GM12878 (cell line): ENCODE results near the gene AIF1. TPM values are rescaled to one million over a fixed set of nuclear protein-coding genes. Genes with fewer than 3 reads are reported as not detected.

Experiments used
- ATF2 ChIP-seq: IDR thresholded peaks from 2 replicates; pipeline ENCODE4 v1.6.1; 2012; ENCODE audit warnings: low read length, inconsistent platforms
- BCL3 ChIP-seq: IDR thresholded peaks from 2 replicates; pipeline ENCODE4 v1.6.1; 2011; ENCODE audit warnings: borderline replicate concordance, low read depth, mild to moderate bottlenecking, moderate library complexity, low read length; ENCODE audit not compliant: insufficient read depth, poor library complexity, severe bottlenecking
- BCLAF1 ChIP-seq: fragments of 450-650 bp; IDR thresholded peaks from 2 replicates; pipeline ENCODE4 v1.6.1; 2017; ENCODE audit warnings: antibody characterized with exemption, mild to moderate bottlenecking, moderate library complexity
- ELK1 ChIP-seq: IDR thresholded peaks from 2 replicates; pipeline ENCODE4 v1.6.1; 2012; ENCODE audit warnings: low read depth, low read length, improper control_type of control experiment
- HDAC6 ChIP-seq: fragments of 200-600 bp; sonication (generic); IDR thresholded peaks from one replicate; pipeline ENCODE4 v1.8.0; 2017; ENCODE audit warnings: antibody characterized with exemption; ENCODE audit not compliant: unreplicated experiment
- KLF5 ChIP-seq: fragments of 450-650 bp; IDR thresholded peaks from 2 replicates; pipeline ENCODE4 v1.6.1; 2014; ENCODE audit warnings: mild to moderate bottlenecking; ENCODE audit not compliant: partially characterized antibody
- MAX ChIP-seq: IDR thresholded peaks from 2 replicates; pipeline ENCODE4 v1.6.1; 2012; ENCODE audit warnings: low read depth, low read length, improper control_type of control experiment
- MEF2A ChIP-seq: IDR thresholded peaks from 2 replicates; pipeline ENCODE4 v1.6.1; 2011; ENCODE audit warnings: low read depth, mild to moderate bottlenecking, low read length, moderate library complexity; ENCODE audit not compliant: insufficient read depth
- MLLT1 ChIP-seq: fragments of 450-650 bp; IDR thresholded peaks from 2 replicates; pipeline ENCODE4 v1.6.1; 2016; ENCODE audit warnings: mild to moderate bottlenecking
- NR2C1 ChIP-seq: fragments of 450-650 bp; IDR thresholded peaks from 2 replicates; pipeline ENCODE4 v1.6.1; 2017; ENCODE audit warnings: antibody characterized with exemption, mild to moderate bottlenecking, moderate library complexity
- NRF1 ChIP-seq: conservative IDR thresholded peaks from 2 replicates; pipeline ENCODE4 v1.6.1; 2011; ENCODE audit warnings: mild to moderate bottlenecking, low read depth, low read length, improper control_type of control experiment
- POLR2AphosphoS2 ChIP-seq: IDR thresholded peaks from 2 replicates; pipeline ENCODE4 v1.6.1; 2011; ENCODE audit warnings: low read depth, mild to moderate bottlenecking, low read length, improper control_type of control experiment, moderate library complexity
- RB1 ChIP-seq: fragments of 450-650 bp; formaldehyde crosslinking; IDR thresholded peaks from 2 replicates; pipeline ENCODE4 v1.6.1; 2017; ENCODE audit warnings: mild to moderate bottlenecking, borderline replicate concordance
- RELB ChIP-seq: fragments of 450-650 bp; IDR thresholded peaks from 2 replicates; pipeline ENCODE4 v1.6.1; 2017; ENCODE audit warnings: low read depth, mild to moderate bottlenecking, moderate library complexity
- SP1 ChIP-seq: IDR thresholded peaks from one replicate; pipeline ENCODE4 v1.6.1; 2011; ENCODE audit warnings: low read depth, low read length
- TAF1 ChIP-seq: IDR thresholded peaks from 2 replicates; pipeline ENCODE4 v1.6.1; 2011; ENCODE audit warnings: mild to moderate bottlenecking, low read depth, low read length, borderline replicate concordance
- YBX1 ChIP-seq: fragments of 450-650 bp; IDR thresholded peaks from 2 replicates; pipeline ENCODE4 v1.6.1; 2016; ENCODE audit warnings: antibody characterized with exemption
- ZSCAN29 ChIP-seq: fragments of 450-650 bp; IDR thresholded peaks from 2 replicates; pipeline ENCODE4 v1.6.1; 2017; ENCODE audit warnings: mild to moderate bottlenecking, moderate library complexity
- polyA plus RNA-seq, 11 experiments: library from polyadenylated mRNA; depleted of rRNA in 4 of 11; unstranded in 6 of 11; stranded (reverse) in 5 of 11; fragments of >200 nt; fragmentation: Nextera tagmentation in 4 of 11; fragmentation: Illumina TruSeq in 1 of 11; extraction: Ambion mirVana in 4 of 11; extraction: Trizol in 1 of 11; gene quantifications; 1 replicate in 1 of 11; 2 replicates in 10 of 11; pipeline versions ENCODE4 v1.2.1 to v1.2.3, GENCODE V29; 2011 to 2016; ENCODE audit warnings: inconsistent platforms in 2 of 11, missing spikeins in 2 of 11, low read depth in 1 of 11
- total RNA-seq, 4 experiments: library from RNA; depleted of rRNA in 3 of 4; stranded (reverse); fragments of >200 nt in 3 of 4; fragmentation: Illumina TruSeq in 1 of 4; extraction: Trizol in 1 of 4; gene quantifications; 2 replicates each; pipeline versions ENCODE4 v1.2.1 to v1.2.3, GENCODE V29; 2013 to 2021

Gene AIF1
- total and polyA plus RNA-seq, 10 of the 15 experiments (the other 5 are each of a cell fraction or from before 2014, with no cell fraction given), result 1.9 to 256 (median 134) TPM

- TF ChIP-seq MLLT1 (no peak), MAX (no peak), SP1 (peak; percentile 14), YBX1 (no peak), NRF1 (no peak), POLR2AphosphoS2 (peak; percentile 93), HDAC6 (peak; percentile 42), RELB (no peak), MEF2A (no peak), ATF2 (no peak), RB1 (0 out of 2 replicates have a peak, but pooled peaks have one; percentile 56), NR2C1 (no peak), TAF1 (peak; percentile 82; the same call in 1 of the 2 replicates), BCLAF1 (no peak), KLF5 (no peak), ELK1 (peak; percentile 46; the same call in 1 of the 2 replicates), BCL3 (peak; percentile 85), ZSCAN29 (no peak)
These were observed 45.6 kb downstream of the AIF1 start, which contains the start of gene C6orf47 (continued) for GRCh38 chr6:31660381-31661261.
